ENCODE measurements around the gene LDLRAD3.

Gene LDLRAD3

GRCh38 chr11:35927682-35928081 lies 16.2 kb upstream of the LDLRAD3 start:
- DNase-seq (ENCODE audit: low read depth), result no peak

GRCh38 chr11:35928688-35929395 lies 15.0 kb upstream of the LDLRAD3 start:
- no peak for DNase-seq (ENCODE audit: low read depth)

DNA sequence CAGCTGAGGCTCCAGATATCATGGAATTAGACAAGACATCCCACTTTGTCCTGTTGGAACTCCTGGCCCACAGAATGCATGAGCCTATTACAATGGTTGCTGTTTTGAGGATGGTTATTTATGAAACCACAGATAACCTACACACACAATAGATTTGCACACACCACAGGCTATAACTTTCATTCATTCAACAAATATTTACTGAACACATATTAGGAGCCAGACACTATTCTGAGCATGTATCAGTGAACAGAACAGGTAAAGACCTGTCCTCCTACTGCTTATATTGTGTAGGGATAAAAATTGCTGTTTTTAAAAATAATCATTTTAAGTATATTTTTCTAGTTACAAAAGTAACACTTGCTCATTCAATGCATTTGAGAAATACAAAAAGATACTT lies 13.4 kb upstream of the LDLRAD3 start:
- no peak for DNase-seq (ENCODE audit: low read depth)

DNA sequence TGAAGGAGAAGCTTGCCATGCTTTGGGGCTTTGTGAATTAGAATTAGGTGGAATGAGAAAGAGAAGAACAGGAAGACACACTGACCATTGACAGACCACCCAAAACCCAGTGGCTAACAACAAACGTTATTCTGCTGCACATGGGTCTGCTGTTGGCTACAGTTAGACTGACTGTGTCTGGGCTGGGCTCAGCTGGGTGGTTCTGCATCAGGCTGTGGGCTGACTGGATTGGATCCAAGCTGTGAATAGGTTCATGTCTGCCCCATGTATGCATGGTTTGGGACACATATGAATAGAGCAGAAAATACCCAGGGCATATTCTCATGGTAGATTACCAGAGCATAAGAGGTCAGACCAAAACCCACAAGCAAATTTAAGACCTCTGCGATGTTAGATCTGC lies 11.7 kb upstream of the LDLRAD3 start:
- DNase-seq (ENCODE audit: low read depth), result no peak

DNA sequence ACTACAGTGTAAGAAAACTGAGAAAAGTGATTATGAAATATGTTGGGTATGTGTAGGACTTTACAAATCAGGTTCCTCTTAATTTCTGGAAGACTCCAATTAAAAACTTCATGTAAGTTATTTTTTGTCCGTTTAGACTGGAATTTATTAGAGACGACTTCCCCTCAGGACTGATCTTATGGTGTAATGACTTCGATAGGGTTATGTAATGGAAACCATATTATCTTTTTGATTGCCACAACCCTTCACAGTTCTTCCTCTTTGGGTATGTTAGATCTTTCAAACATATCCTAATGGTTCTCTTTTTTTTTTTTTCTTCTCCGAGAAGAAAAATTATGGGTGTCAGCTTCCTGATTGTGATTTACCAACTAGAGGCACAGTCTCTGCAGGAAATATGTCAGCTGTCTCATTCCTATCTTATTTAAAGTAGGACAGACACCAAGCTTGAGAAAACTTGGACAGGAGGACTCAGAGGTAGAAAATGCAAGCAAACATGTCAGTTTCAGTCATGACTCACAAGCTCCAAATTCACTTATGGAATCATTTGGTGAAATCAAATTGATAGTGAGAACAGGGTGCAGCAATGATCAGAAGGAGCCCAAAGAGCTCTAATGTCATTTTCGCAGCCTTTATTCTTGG lies 11.1 kb upstream of the LDLRAD3 start:
- DNase-seq (ENCODE audit: low read depth), result no peak

GRCh38 chr11:35933320-35933871 lies 10.5 kb upstream of the LDLRAD3 start:
- no peak for DNase-seq (ENCODE audit: low read depth)

DNA sequence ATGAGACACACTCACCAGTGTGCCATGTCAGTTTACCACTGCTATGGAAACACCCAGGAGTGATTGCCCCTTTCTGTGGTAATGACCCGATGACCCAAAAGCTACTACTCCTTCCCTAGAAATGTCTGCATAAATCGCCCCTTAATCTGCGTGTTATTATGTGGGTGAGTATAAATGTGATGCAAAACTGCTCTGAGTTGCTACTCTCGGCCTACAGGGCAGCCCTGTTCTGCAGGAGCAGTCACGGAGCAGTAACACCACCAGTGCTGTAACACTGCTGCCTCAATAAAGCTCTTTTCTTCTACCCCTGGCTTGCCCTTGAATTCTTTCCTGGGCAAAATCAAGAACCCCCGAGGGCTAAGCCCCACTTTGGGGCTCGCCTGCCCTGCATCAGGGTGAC lies 9.6 kb upstream of the LDLRAD3 start:
- no peak for DNase-seq (ENCODE audit: low read depth)

- DNase-seq (ENCODE audit: low read depth), result no peak
These were observed 8.9 kb upstream of the LDLRAD3 start for GRCh38 chr11:35934981-35935380.

GRCh38 chr11:35935390-35935789 lies 8.5 kb upstream of the LDLRAD3 start:
- DNase-seq (ENCODE audit: low read depth), result no peak

DNA sequence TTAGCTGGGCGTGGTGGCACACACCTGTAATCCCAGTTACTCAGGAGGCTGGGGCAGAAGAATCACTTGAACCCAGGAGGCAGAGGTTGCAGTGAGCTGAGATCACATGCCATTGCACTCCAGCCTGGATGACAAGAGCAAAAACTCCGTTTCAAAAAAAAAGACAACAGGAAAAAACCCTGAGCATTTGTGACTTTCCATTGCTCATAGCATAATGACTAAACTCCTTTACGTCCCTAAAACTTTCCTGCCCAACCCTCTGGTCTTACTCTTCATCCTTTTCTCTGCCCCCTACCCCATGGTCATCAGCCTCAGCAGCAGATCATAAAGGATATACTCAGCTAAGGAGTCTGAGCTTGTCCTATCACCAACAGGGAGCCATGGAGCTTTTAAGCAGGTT lies 6.8 kb upstream of the LDLRAD3 start:
- no peak for DNase-seq (ENCODE audit: low read depth)

DNA sequence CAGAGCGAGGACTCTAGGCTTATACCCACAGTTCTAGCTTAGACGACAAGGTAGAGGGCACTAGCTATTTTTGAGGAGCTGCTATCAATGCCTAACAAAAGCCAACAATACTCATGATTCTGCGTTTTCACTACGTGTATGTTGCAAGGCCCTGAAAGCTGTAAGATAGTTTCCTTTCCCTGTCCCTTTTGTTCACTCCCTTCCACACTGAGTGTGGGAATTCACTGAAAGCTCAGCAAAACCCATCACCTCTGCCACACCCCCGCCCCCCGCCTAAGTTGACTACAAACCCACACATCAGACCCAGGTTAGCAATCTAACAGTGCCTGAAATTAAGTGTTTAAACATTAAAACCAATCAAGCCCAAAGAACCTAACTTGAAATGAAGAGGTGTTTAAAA lies 6.2 kb upstream of the LDLRAD3 start:
- no peak for DNase-seq (ENCODE audit: low read depth)

DNA sequence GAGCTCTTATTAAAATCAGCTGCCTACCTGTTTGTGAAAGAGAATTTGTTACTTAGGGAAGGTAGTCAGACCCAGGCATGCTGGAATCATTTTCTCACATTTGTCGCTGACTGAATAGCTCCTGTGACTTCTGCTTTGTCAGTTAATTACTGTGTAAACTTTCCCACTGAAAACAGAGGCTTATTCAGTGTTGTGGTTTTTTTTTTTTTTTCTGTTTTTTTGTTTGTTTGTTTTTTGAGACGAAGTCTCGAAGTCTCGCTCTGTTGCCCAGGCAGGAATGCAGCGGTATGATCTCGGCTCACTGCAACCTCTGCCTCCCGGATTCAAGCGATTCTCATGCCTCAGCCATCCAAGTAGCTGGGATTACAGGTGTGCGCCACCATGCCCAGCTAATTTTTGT lies 5.6 kb upstream of the LDLRAD3 start:
- no peak for DNase-seq (ENCODE audit: low read depth)

GRCh38 chr11:35943309-35943708 lies 553 bp upstream of the LDLRAD3 start:
- DNase-seq (ENCODE audit: low read depth), result no peak

DNA sequence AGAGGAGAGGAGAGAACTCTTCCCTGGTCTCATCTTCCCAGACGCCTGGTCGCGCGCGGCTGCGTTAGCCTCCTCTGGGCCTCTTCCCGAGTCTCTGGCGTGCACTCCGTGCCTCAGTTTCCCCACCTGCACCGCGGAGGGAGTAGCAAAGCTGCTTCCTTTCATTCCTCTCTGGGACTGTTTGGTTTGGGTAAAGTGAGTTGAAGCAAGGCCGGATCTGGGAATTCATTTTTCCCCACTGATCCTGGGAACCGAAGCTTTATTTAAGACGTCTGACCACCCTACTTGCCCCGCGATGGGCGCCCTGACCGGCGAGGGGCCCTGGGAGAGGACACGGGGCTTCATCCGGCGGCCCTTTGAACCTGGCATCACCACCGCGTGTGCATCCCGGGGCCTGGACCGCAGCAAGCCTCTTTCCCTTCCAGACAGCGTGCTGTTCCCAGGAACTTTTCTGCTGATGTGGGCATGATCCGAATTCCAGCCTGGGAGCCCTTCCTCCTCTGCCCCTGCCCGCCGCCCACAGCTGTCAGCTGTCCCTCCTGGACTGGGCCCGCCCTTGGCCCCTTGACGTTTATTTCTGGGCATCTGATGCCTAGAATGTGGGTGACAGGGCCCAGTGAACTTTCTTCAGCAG lies 758 bp downstream of the LDLRAD3 start:
- no peak for DNase-seq (ENCODE audit: low read depth)

GRCh38 chr11:35945137-35945518 lies 1.3 kb downstream of the LDLRAD3 start:
- DNase-seq (ENCODE audit: low read depth), result no peak

GRCh38 chr11:35946766-35947165 lies 2.9 kb downstream of the LDLRAD3 start:
- DNase-seq (ENCODE audit: low read depth), result no peak

DNA sequence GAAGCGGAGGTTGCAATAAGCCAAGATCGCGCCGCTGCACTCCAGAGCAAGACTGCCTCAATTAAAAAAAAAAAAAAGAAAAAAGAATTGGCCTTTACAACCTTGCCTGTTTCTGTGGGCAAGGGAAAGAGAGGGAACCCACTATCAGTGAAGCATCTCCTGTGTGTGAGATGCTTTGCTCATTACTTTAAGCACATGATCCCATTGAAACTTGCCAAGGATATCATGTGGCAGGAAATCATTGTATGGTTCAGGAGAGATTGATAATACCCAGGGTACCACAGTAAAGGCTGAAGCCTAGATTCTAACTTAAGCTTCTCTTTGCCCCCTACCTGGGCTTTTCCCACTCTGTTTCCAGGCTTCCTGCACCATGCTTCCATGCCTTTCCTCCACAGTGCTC lies 3.6 kb downstream of the LDLRAD3 start:
- no peak for DNase-seq (ENCODE audit: low read depth)

- DNase-seq (ENCODE audit: low read depth), result no peak
These were observed 5.4 kb downstream of the LDLRAD3 start for GRCh38 chr11:35949242-35949641.

GRCh38 chr11:35950082-35950481 lies 6.2 kb downstream of the LDLRAD3 start:
- no peak for DNase-seq (ENCODE audit: low read depth)

DNA sequence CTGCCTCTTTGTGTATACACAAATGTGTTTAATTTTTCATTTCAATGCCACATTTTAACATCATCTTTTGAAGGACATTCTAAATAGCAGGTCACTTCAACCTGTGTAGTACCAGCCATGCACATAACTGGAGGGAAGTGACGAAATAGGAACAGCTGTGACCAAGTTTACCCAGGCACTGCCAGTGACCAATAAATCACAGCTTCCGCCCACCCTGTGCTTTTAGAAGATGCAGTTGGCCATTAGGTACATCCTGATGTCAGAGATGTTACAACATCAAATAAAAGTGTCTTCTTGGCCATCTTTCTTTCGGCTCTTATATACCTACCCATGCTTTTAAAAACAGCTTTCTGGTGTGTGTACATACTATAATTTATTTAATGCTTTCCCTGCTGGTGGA lies 7.8 kb downstream of the LDLRAD3 start:
- DNase-seq (ENCODE audit: low read depth), result no peak

DNA sequence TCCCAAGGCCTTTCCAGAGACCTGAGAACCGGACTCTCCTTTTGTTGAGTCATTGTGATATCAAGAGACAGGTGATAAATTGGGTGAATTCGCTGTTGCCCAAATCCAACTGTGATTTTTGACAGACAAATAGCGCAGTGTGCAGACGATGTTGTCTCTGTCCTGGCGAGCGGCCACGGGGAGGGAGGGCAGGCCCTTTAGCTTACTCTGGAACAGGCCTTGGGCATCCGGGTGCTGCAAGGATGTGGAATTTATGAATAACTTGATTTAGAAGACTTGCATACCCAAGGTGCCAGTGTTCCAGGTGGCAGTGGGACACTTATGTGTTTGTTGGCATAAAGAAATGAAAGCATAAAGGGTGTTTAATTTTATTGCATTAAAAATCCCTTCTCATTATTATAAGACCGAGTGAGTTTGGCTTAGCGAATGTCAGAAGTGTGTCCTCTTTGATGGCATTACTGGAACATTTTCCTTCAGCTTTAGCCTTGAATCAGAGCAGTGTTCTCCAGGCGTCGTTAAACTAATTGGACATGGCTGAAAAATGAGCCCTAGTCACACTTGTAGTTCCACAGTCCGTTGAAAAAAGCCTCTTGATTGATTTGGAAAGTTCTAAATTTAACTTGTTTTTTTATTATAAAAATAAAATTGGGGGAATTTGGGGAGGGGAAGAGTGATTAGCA lies 9.4 kb downstream of the LDLRAD3 start:
- no peak for DNase-seq (ENCODE audit: low read depth)

GRCh38 chr11:35954205-35954604 lies 10.3 kb downstream of the LDLRAD3 start:
- DNase-seq (ENCODE audit: low read depth), result no peak

GRCh38 chr11:35955636-35956035 lies 11.8 kb downstream of the LDLRAD3 start:
- DNase-seq (ENCODE audit: low read depth), result no peak

Data from activated T-helper 1 cell treated with Interleukin-2 at 50 U/mL for 16 hours (primary cell).